Natural killer cell (primary cell): Measurements from ENCODE around the gene PCDH17. TPM values are rescaled to one million over a fixed set of nuclear protein-coding genes. Genes with fewer than 3 reads are reported as not detected.
A peak's percentile ranks its signal among the peaks of the same experiment; 100 is the strongest.

Experiments
- ATAC-seq, 3 donors: fragments of 150-1000 bp in 2 of 3; fragments of 200-7000 bp in 1 of 3; cut with Tn5 transposase; 1 replicate in 1 of 3; 2 replicates in 2 of 3; pipeline ENCODE4 v1.10.0; 2021; ENCODE audit warnings: mild to moderate bottlenecking in 2 of 3, moderate library complexity in 2 of 3
- DNase-seq, 2 donors: peaks; one replicate each; pipeline versions ENCODE4 v3.0.0 to v3.0.0-alpha.2; 2013 to 2021; ENCODE audit warnings: mixed read lengths in 1 of 2
- H3K27ac ChIP-seq: one replicate; pipeline ENCODE4 v1.5.1; 2013; ENCODE audit warnings: mild to moderate bottlenecking, low read length
- H3K27me3 ChIP-seq: one replicate; pipeline ENCODE4 v1.6.1; 2013; ENCODE audit warnings: low read length; ENCODE audit not compliant: control insufficient read depth, insufficient read depth
- H3K36me3 ChIP-seq: one replicate; pipeline ENCODE4 v1.6.1; 2013; ENCODE audit warnings: low read length; ENCODE audit not compliant: control insufficient read depth, insufficient read depth
- H3K4me1 ChIP-seq: one replicate; pipeline ENCODE4 v1.6.1; 2013; ENCODE audit warnings: low read length; ENCODE audit not compliant: control insufficient read depth, insufficient read depth
- H3K4me3 ChIP-seq: one replicate; pipeline ENCODE4 v1.5.1; 2013; ENCODE audit warnings: low read length
- H3K9me3 ChIP-seq: one replicate; pipeline ENCODE4 v1.6.1; 2013; ENCODE audit warnings: low read length; ENCODE audit not compliant: control insufficient read depth, insufficient read depth
- H3K27ac Mint-ChIP-seq, 2 donors: one replicate each; pipeline ENCODE4 v1.8.0; 2022; ENCODE audit warnings: mild to moderate bottlenecking in 2 of 2, mixed read lengths in 2 of 2, moderate library complexity in 1 of 2
- H3K27me3 Mint-ChIP-seq, 2 donors: one replicate each; pipeline ENCODE4 v1.8.0; 2022; ENCODE audit warnings: low read depth in 2 of 2, mixed read lengths in 2 of 2
- H3K36me3 Mint-ChIP-seq: one replicate; pipeline ENCODE4 v1.8.0; 2022; ENCODE audit warnings: mixed read lengths
- H3K4me1 Mint-ChIP-seq, 2 donors: one replicate each; pipeline ENCODE4 v1.8.0; 2022; ENCODE audit warnings: mixed read lengths in 2 of 2
- H3K4me3 Mint-ChIP-seq: one replicate; pipeline ENCODE4 v1.8.0; 2022; ENCODE audit warnings: mild to moderate bottlenecking, moderate library complexity, mixed read lengths
- H3K9me3 Mint-ChIP-seq, 2 donors: one replicate each; pipeline ENCODE4 v1.8.0; 2022; ENCODE audit warnings: mixed read lengths in 2 of 2
- WGBS: methylation state at CpG from one replicate; pipeline ENCODE4 v1.1.7; 2013; ENCODE audit warnings: missing lambda C conversion rate; ENCODE audit not compliant: insufficient coverage; 5-methylcytosine and 5-hydroxymethylcytosine counted together
- intact Hi-C: fragments of 100-400 bp; cut with micrococcal nuclease; formaldehyde crosslinking; loops from one replicate; pipeline ENCODE4 v1.14.2; 2022
- total RNA-seq, 4 donors: library from RNA; stranded (reverse); fragments of 120-200 nt in 1 of 4; gene quantifications; one replicate each; pipeline versions ENCODE4 v1.2.3 to v1.2.4, GENCODE V29; 2013 to 2022
- TF ChIP-seq, protein P1 (sequence below): fragments of 200-600 bp; IDR thresholded peaks from one replicate; pipeline ENCODE4 v1.8.0; 2022; ENCODE audit warnings: antibody characterized with exemption

The PCDH17 gene
- total RNA-seq, 3 donors from 2014 or later (not counting 1 experiment from before 2014, with no cell fraction given) = not detected

DNA sequence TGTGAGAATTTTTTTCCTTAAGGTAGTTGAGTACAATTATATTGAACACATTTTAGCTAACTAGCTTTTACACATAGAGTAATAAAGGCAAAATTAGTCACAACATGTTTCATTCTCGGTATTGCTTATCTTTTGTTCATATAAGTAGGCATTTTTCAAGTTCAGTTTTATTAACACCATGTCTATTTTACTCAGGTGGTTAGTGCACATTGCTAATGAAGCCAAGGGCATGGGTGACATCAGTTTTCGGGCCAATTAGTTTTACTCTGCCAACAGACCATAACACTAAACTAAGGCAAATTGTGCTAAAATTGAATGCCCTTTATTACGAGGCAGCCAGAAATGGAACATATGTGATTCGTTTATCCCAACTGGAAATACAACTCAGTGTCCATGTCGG is 19.6 kb upstream of the PCDH17 start:
- H3K27me3 Mint-ChIP-seq = no peaks in the 10 kb centered on the region
- no peak overlapping the region for H3K27ac Mint-ChIP-seq
- no peaks in the 10 kb centered on the region for H3K4me1 Mint-ChIP-seq
- no peaks in the 10 kb centered on the region for H3K9me3 ChIP-seq
- no peaks in the 10 kb centered on the region for H3K36me3 Mint-ChIP-seq
- no peaks in the 10 kb centered on the region for H3K4me1 ChIP-seq
- TF ChIP-seq, protein P1, sequence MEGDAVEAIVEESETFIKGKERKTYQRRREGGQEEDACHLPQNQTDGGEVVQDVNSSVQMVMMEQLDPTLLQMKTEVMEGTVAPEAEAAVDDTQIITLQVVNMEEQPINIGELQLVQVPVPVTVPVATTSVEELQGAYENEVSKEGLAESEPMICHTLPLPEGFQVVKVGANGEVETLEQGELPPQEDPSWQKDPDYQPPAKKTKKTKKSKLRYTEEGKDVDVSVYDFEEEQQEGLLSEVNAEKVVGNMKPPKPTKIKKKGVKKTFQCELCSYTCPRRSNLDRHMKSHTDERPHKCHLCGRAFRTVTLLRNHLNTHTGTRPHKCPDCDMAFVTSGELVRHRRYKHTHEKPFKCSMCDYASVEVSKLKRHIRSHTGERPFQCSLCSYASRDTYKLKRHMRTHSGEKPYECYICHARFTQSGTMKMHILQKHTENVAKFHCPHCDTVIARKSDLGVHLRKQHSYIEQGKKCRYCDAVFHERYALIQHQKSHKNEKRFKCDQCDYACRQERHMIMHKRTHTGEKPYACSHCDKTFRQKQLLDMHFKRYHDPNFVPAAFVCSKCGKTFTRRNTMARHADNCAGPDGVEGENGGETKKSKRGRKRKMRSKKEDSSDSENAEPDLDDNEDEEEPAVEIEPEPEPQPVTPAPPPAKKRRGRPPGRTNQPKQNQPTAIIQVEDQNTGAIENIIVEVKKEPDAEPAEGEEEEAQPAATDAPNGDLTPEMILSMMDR = no peak
- intact Hi-C loops = no loop called here
- DNase-seq = no peak
- peaks cover 5 to 6% of the 10 kb centered on the region in 2 donors for H3K9me3 Mint-ChIP-seq
- no peak overlapping the region for H3K27ac ChIP-seq
- no peaks in the 10 kb centered on the region for H3K27me3 ChIP-seq
- 89% methylated on average over 5 of the region's 5 CpGs for WGBS
- ATAC-seq = no peak
- no peak overlapping the region for H3K4me3 ChIP-seq
- H3K4me3 Mint-ChIP-seq = no peak overlapping the region
- no peaks in the 10 kb centered on the region for H3K36me3 ChIP-seq

DNA sequence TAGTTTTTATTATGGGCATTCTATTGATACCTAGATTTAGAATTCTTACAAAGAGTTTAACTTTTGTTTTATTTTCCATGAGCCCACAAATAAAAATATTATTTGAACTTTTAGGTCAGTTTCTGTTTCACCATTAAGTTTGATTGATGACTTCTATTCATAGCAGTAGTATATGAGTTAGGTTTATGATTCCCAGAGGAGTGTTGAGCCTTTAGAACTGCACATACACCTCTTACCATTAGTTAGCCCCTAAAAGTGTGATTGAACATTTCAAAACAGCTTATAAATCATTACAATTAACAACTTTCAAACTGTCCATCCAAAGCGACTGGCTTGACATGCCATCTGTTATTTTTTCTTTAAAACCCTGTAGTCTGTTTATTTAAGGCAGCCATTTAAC is 19.0 kb upstream of the PCDH17 start:
- H3K27ac Mint-ChIP-seq = no peak overlapping the region
- H3K36me3 Mint-ChIP-seq = no peaks in the 10 kb centered on the region

DNA sequence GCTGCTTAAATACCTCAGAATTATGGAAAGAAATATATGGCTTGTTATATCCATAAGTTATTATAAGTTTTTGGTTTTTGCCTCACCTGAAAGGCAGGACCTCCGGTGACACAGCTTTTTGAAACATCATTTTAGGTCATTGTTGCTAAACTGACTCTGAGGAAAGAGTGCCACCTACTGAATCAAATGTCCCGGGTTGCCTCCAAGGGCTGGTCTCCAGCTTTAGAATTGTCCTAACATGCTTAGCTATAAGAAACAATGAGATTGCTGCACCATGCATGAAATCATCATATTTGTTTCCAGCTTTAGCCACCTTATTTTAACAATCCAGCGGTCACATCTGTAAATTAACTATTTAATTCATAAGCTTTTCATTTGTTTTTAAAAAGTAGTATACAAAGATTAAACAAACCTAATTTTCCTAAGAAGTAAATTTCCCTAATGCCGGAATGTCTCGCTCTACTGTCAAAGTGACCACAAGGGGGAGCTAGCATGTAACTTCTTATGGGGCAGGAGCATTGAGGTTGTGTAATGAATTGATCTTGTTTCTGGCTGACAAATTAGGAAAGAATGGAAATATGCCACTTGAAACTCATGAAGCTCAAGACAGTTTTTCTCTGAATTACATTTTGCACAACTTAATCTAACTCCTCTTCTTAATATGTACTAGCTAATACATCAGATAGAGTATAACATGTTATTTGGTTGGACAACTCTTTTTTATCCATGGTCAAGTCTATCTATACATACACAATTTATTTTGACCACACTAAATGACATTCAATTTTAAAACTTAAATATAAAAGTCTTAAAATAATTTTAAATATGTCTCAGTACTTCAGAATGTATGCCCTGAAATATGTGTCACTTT is 6.7 kb upstream of the PCDH17 start:
- TF ChIP-seq, protein P1 = no peak
- ATAC-seq (no peak), DNase-seq (peak in 1 of 2 donors; percentile 44)
- no peak overlapping the region for H3K27ac ChIP-seq
- H3K27me3 Mint-ChIP-seq = peaks cover 14 to 17% of the 10 kb centered on the region in 2 donors
- no peaks in the 10 kb centered on the region for H3K36me3 ChIP-seq
- no peak overlapping the region for H3K4me3 ChIP-seq
- H3K9me3 Mint-ChIP-seq = peaks cover 7% of the 10 kb centered on the region in 2 donors
- H3K4me1 ChIP-seq = peaks cover 6% of the 10 kb centered on the region
- H3K4me3 Mint-ChIP-seq = no peak overlapping the region
- 13% methylated on average over 4 of the region's 5 CpGs for WGBS
- no peaks in the 10 kb centered on the region for H3K9me3 ChIP-seq
- no peaks in the 10 kb centered on the region for H3K36me3 Mint-ChIP-seq
- intact Hi-C loops = no loop called here
- H3K27me3 ChIP-seq = peaks cover 4% of the 10 kb centered on the region
- H3K4me1 Mint-ChIP-seq = peaks cover 0 to 4% of the 10 kb centered on the region in 2 donors
- no peak overlapping the region for H3K27ac Mint-ChIP-seq

More for the DNA sequence above, 19.0 kb upstream of the PCDH17 start:
- intact Hi-C loops = no loop called here
- H3K27me3 ChIP-seq = no peaks in the 10 kb centered on the region
- H3K4me3 ChIP-seq = no peak overlapping the region
- no peak overlapping the region for H3K4me3 Mint-ChIP-seq
- H3K4me1 ChIP-seq = no peaks in the 10 kb centered on the region
- no peak overlapping the region for H3K27ac ChIP-seq
- DNase-seq = no peak
- TF ChIP-seq, protein P1 = no peak
- ATAC-seq = no peak
- WGBS = 80% methylated on average over 1 of the region's 1 CpG
- H3K9me3 Mint-ChIP-seq = peaks cover 5 to 8% of the 10 kb centered on the region in 2 donors
- H3K36me3 ChIP-seq = no peaks in the 10 kb centered on the region
- H3K4me1 Mint-ChIP-seq = no peaks in the 10 kb centered on the region
- no peaks in the 10 kb centered on the region for H3K9me3 ChIP-seq
- H3K27me3 Mint-ChIP-seq = no peaks in the 10 kb centered on the region
